ENCODE results near the gene TBC1D22A.

- TF ChIP-seq CTCF (IDR thresholded peaks at IDR 0.05; ENCODE audit: low read length): no peak
- no peak for TF ChIP-seq EZH2phosphoT487 (IDR thresholded peaks at IDR 0.05; ENCODE audit: low read length)
Observed at GRCh38 chr22:46970411-46971098, 208.1 kb downstream of the TBC1D22A start.
